ENCODE measurements around the gene MSRB2.

- TF ChIP-seq POLR2A (IDR thresholded peaks at IDR 0.05) = no peak
- peak in 5 of 6 experiments; percentile 40 to 75 (median 72) for TF ChIP-seq CTCF (IDR thresholded peaks at IDR 0.05)
These were observed 63.0 kb downstream of the MSRB2 start for GRCh38 chr10:23158370-23158769.

Data from Peyer's patch (tissue), 4 donors.